ENCODE data around the gene CSNK1G1. TPM values are rescaled to one million over a fixed set of nuclear protein-coding genes. Genes with fewer than 3 reads are reported as not detected.
A peak's percentile ranks its signal among the peaks of the same experiment; 100 is the strongest.

The CSNK1G1 gene
- total and polyA plus RNA-seq, 2 experiments from 2014 or later, result 8.7 to 18.0 TPM

GRCh38 chr15:64197425-64197824 lies 158.5 kb downstream of the CSNK1G1 start:
- TF ChIP-seq CTCF (IDR thresholded peaks at IDR 0.05; ENCODE audit: low read depth, low read length), result no peak
- Histone ChIP-seq H3K4me1 (ENCODE audit: low read depth) (no peaks in the 10 kb centered on the region), H3K4me3 (no peak overlapping the region), H3K9me3 (ENCODE audit: low read depth) (no peaks in the 10 kb centered on the region), H3K27ac (no peak overlapping the region), H3K27me3 (no peaks in the 10 kb centered on the region), H3K36me3 (peaks cover 7% of the 10 kb centered on the region)
- DNase-seq (ENCODE audit: low read depth in 1 of 2, low spot score in 1 of 2), result peak in 1 of 2 donors; percentile 75

- no peak overlapping the region for H3K27ac ChIP-seq
- no peaks in the 10 kb centered on the region for H3K4me1 ChIP-seq (ENCODE audit: low read depth)
- H3K36me3 ChIP-seq, result no peaks in the 10 kb centered on the region
- no peaks in the 10 kb centered on the region for H3K9me3 ChIP-seq (ENCODE audit: low read depth)
- no peaks in the 10 kb centered on the region for H3K27me3 ChIP-seq
- no peak overlapping the region for H3K4me3 ChIP-seq
- TF ChIP-seq CTCF (IDR thresholded peaks at IDR 0.05; ENCODE audit: low read depth, low read length), result no peak
- DNase-seq (ENCODE audit: low read depth in 1 of 2, low spot score in 1 of 2), result peak in 1 of 2 donors; percentile 30
Observed at GRCh38 chr15:64193971-64194370, 162.0 kb downstream of the CSNK1G1 start.

GRCh38 chr15:64191971-64192830 lies 163.8 kb downstream of the CSNK1G1 start:
- no peak for DNase-seq (ENCODE audit: low read depth in 1 of 2, low spot score in 1 of 2)
- Histone ChIP-seq H3K36me3 (no peaks in the 10 kb centered on the region), H3K27me3 (no peaks in the 10 kb centered on the region), H3K4me3 (no peak overlapping the region), H3K9me3 (ENCODE audit: low read depth) (no peaks in the 10 kb centered on the region), H3K4me1 (ENCODE audit: low read depth) (no peaks in the 10 kb centered on the region), H3K27ac (no peak overlapping the region)
- TF ChIP-seq CTCF (IDR thresholded peaks at IDR 0.05; ENCODE audit: low read depth, low read length), result no peak

- H3K4me1 ChIP-seq (ENCODE audit: low read depth), result no peaks in the 10 kb centered on the region
- H3K36me3 ChIP-seq, result peaks cover 5% of the 10 kb centered on the region
- no peak for TF ChIP-seq CTCF (IDR thresholded peaks at IDR 0.05; ENCODE audit: low read depth, low read length)
- H3K4me3 ChIP-seq, result no peak overlapping the region
- H3K9me3 ChIP-seq (ENCODE audit: low read depth), result no peaks in the 10 kb centered on the region
- DNase-seq (ENCODE audit: low read depth in 1 of 2, low spot score in 1 of 2), result no peak
- no peak overlapping the region for H3K27ac ChIP-seq
- no peaks in the 10 kb centered on the region for H3K27me3 ChIP-seq
Observed at GRCh38 chr15:64187396-64188191, 168.4 kb downstream of the CSNK1G1 start.

GRCh38 chr15:64185146-64185911 lies 170.6 kb downstream of the CSNK1G1 start:
- TF ChIP-seq CTCF (IDR thresholded peaks at IDR 0.05; ENCODE audit: low read depth, low read length), result no peak

More at GRCh38 chr15:64185146-64185911, 170.6 kb downstream of the CSNK1G1 start:
- Histone ChIP-seq H3K9me3 (ENCODE audit: low read depth) (no peaks in the 10 kb centered on the region), H3K36me3 (peaks cover 5% of the 10 kb centered on the region), H3K27ac (no peak overlapping the region), H3K27me3 (no peaks in the 10 kb centered on the region), H3K4me1 (ENCODE audit: low read depth) (peaks cover 5% of the 10 kb centered on the region), H3K4me3 (no peak overlapping the region)
- DNase-seq (ENCODE audit: low read depth in 1 of 2, low spot score in 1 of 2), result no peak

Measured in cardiac muscle cell (in vitro differentiated cells and primary cell).